NCI-H1417 treated with DMSO at 0.1 percent for 48 hours (cell line): ENCODE measurements around the gene TTC1.
"Not testable (repeated sequence)": the region's sequence is repeated elsewhere in the genome, so short reads cannot be mapped to it uniquely, and the experiment has no call there.

Experiments used
- DNase-seq: peaks from one replicate; lab custom pipeline; 2025; lab: John Stamatoyannopoulos, UW

Gene TTC1

DNA sequence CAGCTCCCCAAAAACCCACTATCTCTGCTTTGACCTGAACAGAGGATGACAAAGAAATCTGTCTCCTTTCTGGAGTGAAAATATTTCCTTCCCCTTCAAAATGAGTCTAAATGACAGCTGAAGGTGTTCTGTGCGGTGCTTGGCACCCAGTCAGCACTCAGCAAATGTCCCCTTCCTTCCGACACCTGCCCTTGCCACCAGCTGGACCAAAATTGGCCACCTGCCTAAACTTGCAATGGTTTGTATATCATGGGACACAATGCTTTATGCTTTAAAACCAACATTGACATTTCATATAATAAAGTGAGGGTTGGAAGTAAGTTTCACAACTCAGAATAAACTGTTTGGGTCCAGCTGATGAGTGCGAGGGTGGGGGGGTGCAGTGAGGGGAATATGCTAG, 7.5 kb upstream of the TTC1 start:
- no peak for DNase-seq

DNA sequence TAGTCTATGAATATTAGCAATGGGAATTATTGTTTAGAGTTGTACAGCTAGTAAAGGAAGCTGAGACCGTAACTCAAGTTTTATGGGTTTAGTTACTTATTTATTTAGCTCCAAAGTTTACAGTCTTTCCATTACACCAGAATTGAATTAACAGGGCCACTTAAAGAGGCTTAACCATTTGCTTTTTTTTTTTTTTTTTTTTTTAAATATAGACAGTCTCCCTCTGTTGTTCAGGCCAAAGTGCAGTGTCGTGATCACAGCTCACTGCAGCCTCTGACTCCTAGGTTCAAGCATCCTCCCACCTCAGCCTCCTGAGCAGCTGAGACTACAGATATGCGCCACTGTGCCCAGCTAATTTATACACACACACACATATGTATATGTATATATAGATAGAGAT, 1.4 kb upstream of the TTC1 start:
- DNase-seq: no peak

DNA sequence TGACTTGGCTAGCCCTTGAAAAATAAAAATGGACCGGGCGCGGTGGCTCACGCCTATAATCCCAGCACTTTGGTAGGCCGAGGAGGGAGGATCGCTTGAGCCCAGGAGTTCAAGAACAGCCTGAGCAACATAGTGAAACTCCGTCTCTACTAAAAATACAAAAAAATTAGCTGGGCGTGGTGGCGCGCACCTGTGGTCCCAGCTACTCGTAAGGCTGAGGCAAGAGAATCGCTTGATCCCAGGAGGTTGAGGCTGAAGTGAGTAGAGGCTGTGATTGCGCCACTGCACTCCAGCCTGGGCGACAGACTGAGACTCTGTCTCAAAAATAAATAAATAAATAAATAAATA, 436 bp upstream of the TTC1 start:
- not testable (repeated sequence) for DNase-seq

DNA sequence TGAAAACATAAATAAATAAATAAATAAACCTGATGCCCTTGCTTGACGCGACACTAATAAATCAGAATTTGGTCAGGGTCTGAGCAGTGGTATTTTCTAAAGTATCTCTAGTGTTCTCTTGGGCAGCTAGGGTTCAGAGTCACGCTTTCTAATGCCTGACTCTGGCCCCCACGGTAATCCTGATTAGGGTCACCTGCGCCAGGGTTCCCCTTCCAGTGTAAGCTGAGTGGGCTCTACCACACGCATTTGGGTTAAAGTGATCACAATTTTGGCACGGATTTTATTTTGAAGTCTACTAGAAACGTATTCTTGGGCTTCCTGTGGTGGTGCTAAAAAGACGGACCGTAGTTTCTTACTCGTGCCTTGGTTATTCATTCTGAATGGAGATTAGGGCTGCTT, 651 bp downstream of the TTC1 start:
- no peak for DNase-seq

DNA sequence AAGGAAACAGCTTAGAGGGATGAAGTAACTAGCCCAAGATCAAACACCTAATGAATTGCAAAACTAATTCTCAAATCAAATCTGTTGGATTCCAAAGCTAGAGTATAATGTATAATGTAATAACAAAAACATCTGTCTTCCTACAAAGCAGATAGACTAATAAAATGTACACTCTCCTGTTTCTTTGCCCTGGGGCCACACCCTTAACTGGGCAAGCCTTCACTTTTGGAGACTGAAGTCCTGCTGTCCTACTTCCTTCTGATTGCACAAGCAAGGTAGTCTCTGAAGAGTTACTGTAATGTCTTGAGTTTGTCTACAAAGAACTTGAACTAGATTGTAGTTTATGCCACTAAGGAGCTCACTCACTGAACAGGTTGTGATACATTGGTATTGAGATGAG, 2.5 kb downstream of the TTC1 start:
- no peak for DNase-seq

DNA sequence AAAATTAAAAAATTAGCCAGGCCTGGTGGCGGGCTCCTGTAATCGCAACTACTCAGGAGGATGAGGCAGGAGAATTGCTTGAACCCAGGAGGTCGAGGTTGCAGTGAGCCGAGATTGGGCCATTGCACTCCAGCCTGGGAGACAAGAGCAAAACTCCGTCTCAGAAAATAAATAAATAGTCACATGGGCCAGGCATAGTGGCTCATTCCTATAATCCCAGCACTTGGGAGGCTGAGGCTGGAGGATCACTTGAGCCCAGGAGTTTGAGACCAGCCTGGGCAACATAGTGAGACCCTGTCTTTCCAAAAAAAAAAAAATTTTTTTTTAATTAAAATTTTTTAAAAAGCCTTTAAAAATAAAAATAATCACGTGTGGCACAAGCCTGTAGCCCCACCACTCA, 5.3 kb downstream of the TTC1 start:
- not testable (repeated sequence) for DNase-seq

DNA sequence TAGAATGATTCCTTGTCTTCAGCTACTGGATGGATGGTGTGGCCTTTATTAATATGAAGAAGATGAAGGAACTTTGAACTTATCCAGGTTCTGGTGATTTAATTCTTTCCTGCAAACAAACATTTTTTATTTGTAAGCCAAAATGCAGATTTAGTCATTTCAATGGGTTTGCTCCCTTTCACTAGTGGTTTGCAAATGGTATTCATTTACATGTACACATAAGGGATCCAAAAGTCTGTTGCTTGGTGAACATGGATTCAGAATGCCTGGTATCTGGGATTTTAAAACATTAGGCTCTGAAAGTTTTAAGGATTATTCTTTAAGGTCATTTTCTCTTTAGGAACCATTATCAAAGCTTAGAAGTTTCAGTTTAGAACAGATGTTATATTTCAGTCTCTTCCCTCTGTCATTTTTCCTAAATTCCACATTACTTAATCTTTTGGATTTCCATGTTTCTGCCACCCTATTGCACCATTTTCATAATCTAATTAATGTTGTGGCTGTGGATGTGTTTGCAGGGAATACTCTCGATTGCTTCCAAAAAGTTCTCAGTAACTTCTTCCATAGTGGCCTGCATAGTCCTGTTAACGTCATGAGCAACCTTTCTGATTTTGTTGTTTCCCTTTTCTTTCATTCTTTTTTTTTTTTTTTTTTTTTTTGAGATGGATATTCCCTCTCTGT, 10.1 kb downstream of the TTC1 start:
- DNase-seq: no peak

DNA sequence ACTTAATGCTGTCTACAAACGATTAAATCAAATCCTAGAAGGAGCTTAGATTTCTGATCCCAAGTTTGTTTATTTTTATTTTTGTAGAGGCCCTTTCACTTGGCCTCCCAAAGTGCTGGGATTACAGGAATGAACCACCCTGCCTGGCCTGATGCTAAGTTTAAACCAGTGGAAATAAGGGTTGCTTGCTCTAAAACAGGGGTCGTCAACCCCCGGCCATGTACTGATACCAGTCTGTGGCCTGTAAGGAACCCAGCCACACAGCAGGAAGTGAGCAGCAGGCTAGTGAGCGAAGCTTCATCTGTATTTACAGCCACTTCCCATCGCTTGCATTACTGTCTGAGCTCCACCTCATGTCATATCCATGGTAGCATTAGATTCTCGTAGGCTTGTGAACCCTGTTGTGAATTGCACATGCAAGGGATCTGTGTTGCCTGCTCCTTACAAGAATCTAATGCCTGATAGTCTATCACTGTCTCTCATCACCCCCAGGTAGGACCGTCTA, 11.4 kb downstream of the TTC1 start:
- DNase-seq: no peak

DNA sequence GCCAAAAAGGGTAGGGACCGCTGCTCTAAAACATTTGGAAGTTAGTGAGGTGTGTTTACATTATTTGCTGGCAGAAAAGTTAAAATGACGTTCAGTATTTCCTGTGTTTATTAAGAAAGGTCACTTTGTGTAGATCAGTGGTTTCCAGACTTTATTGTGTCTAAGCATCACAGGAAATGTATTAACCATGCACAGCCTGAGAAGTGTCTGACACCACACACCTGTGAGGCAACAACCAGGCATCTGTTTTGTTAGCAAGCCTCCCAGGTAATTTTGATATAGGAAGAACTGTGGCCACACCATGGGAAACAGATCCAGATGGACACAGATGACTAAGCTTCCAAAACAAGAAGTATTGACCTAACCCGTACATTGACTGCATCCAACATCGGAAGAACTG, 12.0 kb downstream of the TTC1 start:
- DNase-seq: no peak

DNA sequence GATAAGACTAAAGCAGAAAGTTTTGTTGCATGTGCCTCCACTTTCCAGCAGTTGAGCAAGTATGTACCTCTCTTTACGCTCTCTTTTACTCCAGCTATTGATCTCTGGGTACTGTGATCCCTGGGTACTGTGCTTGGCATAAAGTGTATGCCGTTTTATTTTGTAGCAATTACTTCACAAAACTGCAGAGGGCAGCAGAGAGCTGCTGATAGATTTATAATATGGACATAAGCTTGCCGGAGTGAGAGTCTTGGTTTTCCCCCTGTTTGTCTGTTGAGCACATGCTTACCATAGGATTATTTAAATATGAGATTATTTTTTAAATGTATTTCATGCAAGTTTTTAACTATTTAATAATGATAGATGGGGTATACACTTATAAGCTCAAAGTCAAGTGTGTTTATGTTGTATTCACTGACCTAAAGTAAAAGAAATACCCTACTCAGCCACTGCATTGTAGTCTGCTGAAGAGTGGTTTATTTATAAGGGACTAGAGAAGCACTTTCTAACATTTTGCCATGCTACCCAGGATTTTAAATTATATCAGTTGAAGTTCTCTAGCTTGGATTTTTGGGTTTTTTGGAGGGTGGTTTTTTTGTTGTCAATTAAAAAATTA, 13.0 kb downstream of the TTC1 start:
- peak; percentile 20 for DNase-seq

DNA sequence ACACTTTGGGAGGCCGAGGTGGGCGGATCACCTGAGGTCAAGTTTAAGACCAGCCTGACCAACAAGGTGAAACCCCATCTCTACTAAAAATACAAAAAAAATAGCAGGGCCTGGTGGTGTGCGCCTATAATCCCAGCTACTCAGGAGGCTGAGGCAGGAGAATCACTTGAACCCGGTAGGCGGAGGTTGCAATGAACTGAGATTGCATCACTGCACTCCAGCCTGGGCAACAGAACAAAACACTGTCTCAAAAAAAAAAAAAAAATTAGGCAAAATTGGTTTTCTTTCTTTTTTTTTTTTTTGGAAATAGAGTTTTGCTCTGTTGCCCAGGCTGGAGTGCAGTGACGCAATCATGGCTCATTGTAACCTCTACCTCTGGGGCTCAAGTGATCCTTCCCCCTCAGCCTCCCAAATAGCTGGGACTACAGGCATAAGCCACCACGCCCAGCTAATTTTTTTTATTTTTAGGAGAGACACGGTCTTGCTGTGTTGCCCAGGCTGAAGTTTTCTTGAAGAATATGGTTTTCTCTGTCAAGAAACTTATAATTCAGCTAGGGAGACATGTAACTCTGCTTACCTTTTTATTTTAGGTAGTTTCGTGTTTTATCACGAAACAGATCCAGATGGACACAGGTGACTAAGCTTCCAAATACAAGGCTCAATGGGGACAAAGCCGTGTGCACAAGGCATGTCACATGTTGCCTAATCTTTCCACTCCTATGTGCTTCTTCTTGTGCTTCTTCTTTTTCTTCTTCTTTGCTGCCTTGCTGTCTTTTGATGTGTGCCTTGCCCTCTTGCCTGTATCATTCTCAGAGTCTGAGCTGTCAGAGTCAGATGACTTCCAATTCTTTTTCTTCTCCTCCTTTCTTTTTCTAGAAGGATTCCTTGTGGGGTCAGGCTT, 14.3 kb downstream of the TTC1 start:
- DNase-seq: no peak

DNA sequence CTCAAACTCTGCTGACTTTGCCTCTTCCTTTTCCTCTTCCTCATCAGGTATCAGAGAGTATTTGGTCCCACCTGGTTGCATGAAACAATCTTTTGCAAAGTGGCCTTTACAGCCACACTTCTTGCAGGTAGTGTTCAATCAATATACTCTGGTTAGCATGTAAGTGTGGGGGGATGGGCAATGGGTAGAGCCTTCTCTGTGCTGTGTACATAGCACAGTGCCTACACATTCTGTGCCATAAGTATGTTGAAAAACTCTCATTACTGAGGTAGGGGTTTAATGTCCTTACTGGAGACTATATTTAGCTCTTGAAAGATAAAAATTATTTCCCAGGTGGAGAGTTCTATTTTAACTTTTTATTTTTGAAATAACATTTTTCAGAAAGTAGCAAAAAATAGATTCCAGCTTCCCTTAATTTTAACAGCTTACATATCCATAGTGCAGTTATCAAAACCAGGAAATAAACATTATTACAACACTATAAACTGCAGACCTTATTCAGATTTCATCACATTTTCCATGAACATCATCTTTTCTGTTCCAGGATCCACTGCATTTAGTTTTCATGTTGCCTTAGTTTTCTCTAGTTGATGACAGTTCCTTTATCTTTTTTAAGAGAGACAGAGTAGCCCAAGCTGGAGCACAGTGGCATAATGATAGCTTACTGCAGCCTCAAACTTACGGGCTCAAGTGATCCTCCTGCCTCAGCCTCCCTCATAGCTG, 15.1 kb downstream of the TTC1 start:
- DNase-seq: no peak

DNA sequence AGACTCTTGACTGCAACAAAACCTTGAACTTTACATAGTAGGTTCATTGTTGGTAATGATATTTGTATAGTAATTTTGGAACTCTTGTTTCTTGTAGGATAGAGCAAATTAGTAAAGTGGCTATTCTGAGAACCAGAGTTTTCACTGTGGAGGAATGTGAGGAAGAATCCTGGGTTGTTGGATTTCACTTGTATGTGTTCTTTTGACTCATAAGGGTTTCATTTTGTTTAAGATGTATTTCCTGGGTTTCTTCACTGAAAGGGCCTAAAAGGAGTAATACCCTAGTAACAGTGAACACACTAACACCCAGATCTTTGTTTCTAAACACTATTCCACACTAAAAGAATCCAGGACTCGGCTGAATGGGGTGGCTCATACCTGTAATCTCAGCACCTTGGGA, 20.1 kb downstream of the TTC1 start:
- DNase-seq: no peak

DNA sequence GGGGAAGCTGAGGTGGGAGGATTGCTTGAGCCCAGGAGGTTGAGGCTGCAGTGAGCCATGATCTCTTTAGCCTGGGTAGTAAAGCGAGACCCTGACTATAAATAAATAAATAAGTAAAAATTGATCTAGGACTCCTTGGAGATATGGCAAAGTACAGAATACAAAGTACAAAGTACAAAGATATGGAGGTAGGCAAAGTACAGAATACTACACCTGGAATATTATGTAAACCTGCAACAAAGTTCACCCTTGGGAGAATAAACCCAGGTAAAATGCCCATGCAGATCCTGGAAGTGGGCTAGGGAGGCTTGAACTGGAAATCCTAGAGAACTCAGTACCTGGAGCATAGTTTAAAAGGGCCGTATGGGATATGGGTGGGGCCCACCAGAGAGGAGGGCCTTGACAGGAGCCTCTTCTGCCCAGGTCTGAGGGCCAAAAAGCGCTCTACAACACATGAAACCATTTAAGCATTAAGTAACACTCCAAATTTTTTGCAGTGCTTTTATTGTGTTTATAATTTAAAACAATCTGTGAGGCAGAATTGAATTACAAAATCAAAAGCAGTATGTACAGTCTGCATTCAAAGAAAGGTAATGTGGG, 20.7 kb downstream of the TTC1 start:
- no peak for DNase-seq

DNA sequence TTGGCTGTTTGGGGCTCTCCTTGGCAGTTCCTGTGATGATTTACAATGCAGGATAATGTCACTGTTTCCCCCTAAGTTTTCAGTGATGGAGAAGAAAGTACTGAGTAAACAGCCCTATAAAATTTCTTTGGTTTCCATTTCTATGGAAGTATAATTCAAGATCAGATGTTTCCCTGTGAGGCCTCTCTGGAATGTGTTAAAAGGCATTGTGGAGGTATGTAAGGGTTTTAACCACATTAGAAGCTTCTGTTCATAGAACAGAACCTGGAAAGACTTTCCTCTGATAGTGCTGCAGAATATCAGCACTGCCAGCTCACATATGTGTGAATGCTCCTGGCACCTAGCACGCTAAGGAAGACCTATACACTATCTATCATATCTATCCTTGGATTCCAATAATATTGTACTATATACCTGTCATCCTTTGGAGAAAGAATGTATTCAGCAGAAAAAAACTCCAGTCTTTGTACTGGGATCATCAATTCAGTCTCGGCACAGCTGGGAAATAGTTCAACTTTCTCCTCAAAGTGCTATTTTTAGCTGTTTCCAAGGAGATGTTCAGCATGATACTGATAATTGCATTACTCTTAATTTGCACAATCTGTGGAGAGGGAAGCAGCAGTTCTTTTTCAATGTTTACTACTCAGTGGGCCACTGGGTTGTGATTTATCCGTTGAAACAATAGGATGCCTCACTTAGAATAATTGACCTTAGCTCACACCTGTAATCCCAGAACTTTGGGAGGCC, 21.9 kb downstream of the TTC1 start:
- no peak for DNase-seq

DNA sequence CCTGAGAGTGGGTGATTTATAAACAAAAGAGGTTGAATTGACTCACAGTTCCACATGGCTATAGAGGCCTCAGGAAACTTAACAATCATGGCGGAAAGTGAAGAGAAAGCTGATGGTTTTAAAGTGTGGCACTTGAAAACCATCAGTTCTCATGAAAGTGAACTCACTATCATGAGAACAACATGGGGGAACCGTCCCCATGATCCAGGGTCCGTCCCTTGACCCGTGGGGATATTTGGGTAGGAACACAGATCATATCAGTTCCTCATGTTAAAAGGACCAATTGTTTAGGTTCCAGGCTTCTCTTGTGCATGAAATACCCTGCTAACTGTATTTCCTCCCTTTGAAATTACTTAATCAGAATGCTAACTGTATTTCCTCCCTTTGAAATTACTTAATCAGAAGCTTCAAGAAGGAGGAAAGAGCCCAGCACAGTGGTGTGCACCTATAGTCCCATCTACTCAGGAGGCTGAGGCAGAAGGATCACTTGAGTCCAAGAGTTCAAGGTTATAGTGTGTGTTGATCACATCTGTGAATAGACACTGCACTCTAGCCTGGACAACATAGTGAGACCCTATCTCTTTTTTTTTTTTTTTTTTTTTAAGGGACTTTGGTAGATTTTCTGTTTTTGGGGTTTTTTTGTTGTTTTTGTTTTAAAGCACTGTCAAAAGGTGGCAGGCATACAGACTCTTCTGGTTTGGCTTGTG, 24.8 kb downstream of the TTC1 start:
- no peak for DNase-seq

DNA sequence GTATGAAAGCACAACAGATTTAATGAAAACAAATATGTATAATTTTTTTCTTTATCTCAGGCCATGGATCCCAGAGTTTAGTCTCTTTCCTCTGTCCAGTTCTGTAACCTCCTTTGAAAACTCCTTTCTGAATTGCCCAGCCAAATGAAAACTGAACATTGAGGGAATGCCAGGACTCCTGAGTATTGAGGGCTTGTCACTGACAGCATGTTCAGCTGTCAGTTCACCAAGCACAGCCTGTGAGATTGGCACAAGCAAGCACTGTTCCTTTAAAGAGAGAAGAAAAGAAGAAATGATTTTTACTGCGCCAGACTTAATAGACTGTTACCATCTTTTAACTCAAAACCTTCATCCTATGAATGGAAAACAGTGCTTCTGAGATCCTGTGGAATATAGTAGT, 27.3 kb downstream of the TTC1 start:
- no peak for DNase-seq

DNA sequence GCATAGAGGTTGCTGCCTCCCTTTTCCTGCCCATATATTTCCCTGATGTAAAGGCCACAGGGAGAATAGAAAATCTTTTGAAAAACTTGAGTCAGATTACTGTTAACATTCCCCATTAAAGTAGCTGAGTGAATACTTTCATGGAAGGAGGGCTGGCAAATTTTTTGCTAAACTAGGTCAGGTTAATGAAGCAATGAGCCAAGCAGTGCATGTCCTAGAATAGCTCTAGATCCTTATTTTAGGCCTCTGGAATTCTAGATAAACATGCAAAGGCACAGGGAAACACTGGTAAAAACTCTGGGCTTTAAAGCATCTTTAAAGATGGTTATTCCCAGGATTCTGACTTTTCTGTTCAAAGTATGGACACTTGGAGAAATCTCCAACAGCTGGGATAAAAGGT, 27.9 kb downstream of the TTC1 start:
- DNase-seq: no peak

DNA sequence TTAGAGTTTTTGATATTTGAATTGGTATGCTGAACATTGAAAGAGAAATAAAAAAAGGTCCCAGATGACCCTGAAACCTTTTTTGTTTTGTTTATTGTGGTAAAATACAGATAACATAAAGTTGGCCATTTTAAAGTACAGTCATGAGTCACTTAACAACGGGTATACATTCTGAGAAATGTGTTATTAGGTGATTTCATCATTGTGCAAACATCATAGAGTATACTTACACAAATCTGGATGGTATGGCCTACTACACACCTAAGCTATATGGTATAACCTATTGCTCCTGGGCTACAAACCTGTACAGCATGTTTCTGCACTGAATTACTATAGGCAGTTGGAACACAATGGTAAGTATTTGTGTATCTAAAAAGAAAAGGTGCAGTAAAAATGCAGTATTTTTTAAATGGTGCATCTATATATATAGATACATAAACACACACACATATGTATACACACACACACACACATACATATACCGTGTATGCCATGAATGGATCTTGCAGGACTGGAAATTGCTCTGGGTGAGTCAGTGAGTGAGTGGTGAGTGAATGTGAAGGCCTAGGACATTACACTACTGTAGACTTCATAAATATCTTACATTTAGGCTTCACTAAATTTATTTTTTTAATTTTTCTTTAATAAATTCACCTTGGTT, 31.0 kb downstream of the TTC1 start:
- DNase-seq: no peak

DNA sequence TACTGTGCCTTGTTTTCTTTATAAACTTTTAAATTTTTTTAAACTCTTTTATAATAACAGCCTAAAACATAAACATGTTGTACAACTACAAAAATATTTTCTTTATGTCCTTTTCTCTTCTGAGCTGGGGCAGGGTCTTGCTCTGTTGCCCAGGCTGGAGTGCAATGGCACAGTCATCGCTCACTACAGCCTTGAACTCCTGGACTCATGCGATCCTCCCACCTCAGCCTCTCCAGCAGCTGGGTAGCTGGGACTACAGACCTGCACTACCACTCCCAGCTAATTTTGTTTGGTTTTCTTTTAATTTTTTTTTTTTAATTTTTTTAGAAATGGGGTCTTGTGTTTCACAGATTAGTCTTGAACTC, 31.5 kb downstream of the TTC1 start:
- DNase-seq: no peak
